Activated T-helper 1 cell treated with anti-CD3 and anti-CD28 coated beads, Interleukin-12 subunit alpha, Interleukin-12 subunit beta, Interleukin-2, Interleukin-4 antibody, amounts not matched to agents 30 ng/mL and 10 ng/mL and 1 ng/mL, durations not matched to agents 14 hours and 24 hours and 36 hours (primary cell): ENCODE results near the gene SDR39U1. TPM values are rescaled to one million over a fixed set of nuclear protein-coding genes. Genes with fewer than 3 reads are reported as not detected.

Experiments used
- DNase-seq: peaks from one replicate; pipeline ENCODE4 v3.0.0; 2021; ENCODE audit warnings: low spot score
- H3K27ac Mint-ChIP-seq: one replicate; pipeline ENCODE4 v1.8.0; 2021; ENCODE audit warnings: mild to moderate bottlenecking, mixed read lengths
- H3K27me3 Mint-ChIP-seq: one replicate; pipeline ENCODE4 v1.8.0; 2022; ENCODE audit warnings: mild to moderate bottlenecking, moderate library complexity, mixed read lengths; ENCODE audit not compliant: insufficient read depth
- H3K36me3 Mint-ChIP-seq: one replicate; pipeline ENCODE4 v1.8.0; 2021; ENCODE audit warnings: low read depth, mixed read lengths
- H3K4me1 Mint-ChIP-seq: one replicate; pipeline ENCODE4 v1.8.0; 2021; ENCODE audit warnings: low read depth, mixed read lengths
- H3K4me3 Mint-ChIP-seq: one replicate; pipeline ENCODE4 v1.8.0; 2021; ENCODE audit warnings: mild to moderate bottlenecking, moderate library complexity, mixed read lengths
- H3K9me3 Mint-ChIP-seq: one replicate; pipeline ENCODE4 v1.8.0; 2021; ENCODE audit warnings: mixed read lengths
- intact Hi-C: fragments of 100-400 bp; cut with micrococcal nuclease; formaldehyde crosslinking; loops from one replicate; pipeline ENCODE4 v1.15.1; 2024
- total RNA-seq: library from RNA; stranded (reverse); gene quantifications from 2 replicates; pipeline ENCODE4 v1.2.3, GENCODE V29; 2022

SDR39U1 gene
- total RNA-seq, 1 donor from 2014 or later = 41.5 TPM

- intact Hi-C loops = loop anchor here (2.0 kb wide), 1 partner anchor 33 kb away; no protein-coding TSS in a partner anchor
- Mint-ChIP-seq H3K4me3 (no peak overlapping the region), H3K27ac (no peak overlapping the region), H3K9me3 (no peaks in the 10 kb centered on the region), H3K36me3 (no peaks in the 10 kb centered on the region), H3K27me3 (peaks cover 18% of the 10 kb centered on the region), H3K4me1 (no peaks in the 10 kb centered on the region)
- no peak for DNase-seq
Measured at GRCh38 chr14:24397639-24398292, 44.8 kb downstream of the SDR39U1 start.

GRCh38 chr14:24395609-24396582 lies 46.7 kb downstream of the SDR39U1 start:
- H3K4me1 Mint-ChIP-seq = no peaks in the 10 kb centered on the region
- intact Hi-C loops = no loop called here
- H3K27me3 Mint-ChIP-seq = peaks cover 20% of the 10 kb centered on the region
- H3K4me3 Mint-ChIP-seq = no peak overlapping the region
- H3K9me3 Mint-ChIP-seq = no peaks in the 10 kb centered on the region
- H3K27ac Mint-ChIP-seq = no peak overlapping the region
- DNase-seq = no peak
- H3K36me3 Mint-ChIP-seq = no peaks in the 10 kb centered on the region

- Mint-ChIP-seq H3K27me3 (peaks cover 16% of the 10 kb centered on the region), H3K9me3 (no peaks in the 10 kb centered on the region), H3K36me3 (no peaks in the 10 kb centered on the region), H3K4me3 (no peak overlapping the region), H3K4me1 (no peaks in the 10 kb centered on the region), H3K27ac (no peak overlapping the region)
- intact Hi-C loops = no loop called here
- DNase-seq = no peak
Measured at GRCh38 chr14:24394275-24394674, 48.3 kb downstream of the SDR39U1 start.

GRCh38 chr14:24392325-24393091 lies 50.1 kb downstream of the SDR39U1 start:
- no peak overlapping the region for H3K4me3 Mint-ChIP-seq
- no peaks in the 10 kb centered on the region for H3K4me1 Mint-ChIP-seq
- H3K9me3 Mint-ChIP-seq = no peaks in the 10 kb centered on the region
- H3K27ac Mint-ChIP-seq = no peak overlapping the region
- no peaks in the 10 kb centered on the region for H3K36me3 Mint-ChIP-seq
- intact Hi-C loops = no loop called here
- H3K27me3 Mint-ChIP-seq = peaks cover 19% of the 10 kb centered on the region
- no peak for DNase-seq

DNA sequence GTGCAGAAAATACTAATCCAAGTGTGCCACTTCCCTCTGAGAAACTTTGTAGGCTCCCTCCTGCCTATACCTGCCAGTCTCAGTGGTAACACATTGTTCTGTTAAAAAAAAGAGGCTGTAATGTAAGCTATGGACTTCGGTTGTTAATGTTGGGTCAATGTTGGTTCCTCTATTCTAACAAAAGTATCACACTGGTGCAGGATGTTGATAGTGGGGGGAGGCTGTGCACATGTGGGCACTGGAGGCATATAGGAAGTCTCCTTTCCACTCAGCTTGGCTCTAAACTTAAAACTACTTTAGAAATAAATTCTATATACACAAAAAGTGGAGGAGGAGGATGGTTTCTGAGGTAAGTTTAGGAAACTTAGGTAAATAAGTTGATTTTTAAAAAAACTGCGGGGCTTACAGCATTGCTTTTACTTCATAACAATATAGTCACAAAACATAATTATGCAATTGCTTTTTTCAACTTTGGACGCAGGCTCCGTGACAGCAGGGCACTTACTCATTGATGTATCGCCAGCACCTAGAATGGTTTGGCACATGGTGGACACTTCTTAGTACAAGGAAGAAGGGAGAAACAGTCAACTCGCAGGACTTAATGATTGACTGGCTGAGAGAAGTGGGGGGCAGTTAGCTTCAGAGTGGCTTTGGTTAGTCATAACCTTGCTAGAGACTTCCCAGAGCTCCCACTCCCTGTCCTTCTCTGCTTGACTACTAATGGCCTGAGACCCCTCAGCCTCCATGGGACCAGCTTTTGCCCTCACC lies 51.7 kb downstream of the SDR39U1 start:
- Mint-ChIP-seq H3K36me3 (no peaks in the 10 kb centered on the region), H3K9me3 (no peaks in the 10 kb centered on the region), H3K27ac (no peak overlapping the region), H3K4me1 (no peaks in the 10 kb centered on the region), H3K27me3 (peaks cover 16% of the 10 kb centered on the region), H3K4me3 (no peak overlapping the region)
- intact Hi-C loops = no loop called here
- no peak for DNase-seq

Other genes starting within 250 kb of the SDR39U1 start
- 34.5 and 35.3 TPM in 2 replicates for gene TM9SF1, start 247.3 kb downstream of the SDR39U1 start, total RNA-seq
- 0.42 and 0.49 TPM in 2 replicates for gene TSSK4, start 237.1 kb downstream of the SDR39U1 start, total RNA-seq
- 86.5 and 95.8 TPM in 2 replicates for gene CHMP4A, start 229.3 kb downstream of the SDR39U1 start, total RNA-seq
- 11.6 and 12.9 TPM in 2 replicates for gene MDP1, start 226.7 kb downstream of the SDR39U1 start, total RNA-seq
- gene NEDD8, start 210.4 kb downstream of the SDR39U1 start, total RNA-seq = 177 and 185 TPM in 2 replicates
- gene GMPR2, start 209.8 kb downstream of the SDR39U1 start, total RNA-seq = 40.8 and 41.4 TPM in 2 replicates
- 90.9 and 95.9 TPM in 2 replicates for gene TINF2, start 200.2 kb downstream of the SDR39U1 start, total RNA-seq
- gene TGM1, start 179.6 kb downstream of the SDR39U1 start, total RNA-seq = 4.1 and 4.8 TPM in 2 replicates
- 52.2 and 54.4 TPM in 2 replicates for gene RABGGTA, start 171.2 kb downstream of the SDR39U1 start, total RNA-seq
- 7.5 TPM in 2 replicates for gene DHRS1, start 143.0 kb downstream of the SDR39U1 start, total RNA-seq
- gene NOP9, start 142.9 kb downstream of the SDR39U1 start, total RNA-seq = 49.3 and 52.6 TPM in 2 replicates
- gene CIDEB, start 134.8 kb downstream of the SDR39U1 start, total RNA-seq = 18.1 and 18.7 TPM in 2 replicates
- 8.9 and 10.3 TPM in 2 replicates for gene LTB4R2, start 132.6 kb downstream of the SDR39U1 start, total RNA-seq
- gene LTB4R, start 131.3 kb downstream of the SDR39U1 start, total RNA-seq = 10.1 and 11.1 TPM in 2 replicates
- 0.93 and 1.5 TPM in 2 replicates for gene ADCY4, start 107.7 kb downstream of the SDR39U1 start, total RNA-seq
- 14.3 and 14.5 TPM in 2 replicates for gene RIPK3, start 102.8 kb downstream of the SDR39U1 start, total RNA-seq
- not detected in 2 replicates for gene NFATC4, start 74.6 kb downstream of the SDR39U1 start, total RNA-seq
- 0.02 TPM in 1 of 2 replicates, not detected in the other for gene NYNRIN, start 43.8 kb downstream of the SDR39U1 start, total RNA-seq
- 5.2 and 5.5 TPM in 2 replicates for gene CBLN3, start 13.1 kb downstream of the SDR39U1 start, total RNA-seq
- 65.9 and 72.0 TPM in 2 replicates for gene KHNYN, start 12.8 kb downstream of the SDR39U1 start, total RNA-seq
- gene CMA1, start 65.5 kb upstream of the SDR39U1 start, total RNA-seq = not detected in 2 replicates
- gene CTSG, start 133.5 kb upstream of the SDR39U1 start, total RNA-seq = not detected in 2 replicates
- gene GZMH, start 166.9 kb upstream of the SDR39U1 start, total RNA-seq = 35.7 and 35.9 TPM in 2 replicates
- 6,140 and 6,145 TPM in 2 replicates for gene GZMB, start 191.4 kb upstream of the SDR39U1 start, total RNA-seq